ENCODE results near the gene FAM83D.
"Not testable (repeated sequence)": the region's sequence is repeated elsewhere in the genome, so short reads cannot be mapped to it uniquely, and the experiment has no call there.

The FAM83D gene

GRCh38 chr20:38962044-38962927, 36.1 kb downstream of the FAM83D start, which contains the start of gene DHX35:
TSS of gene DHX35 (plus strand) at chr20:38962344. CDS start at chr20:38962368, 24 bp downstream.
- DNase-seq (ENCODE audit: low read depth in 1 of 2, low spot score in 1 of 2) = peak; percentile 98 to 99

- DNase-seq (ENCODE audit: low read depth in 1 of 2, low spot score in 1 of 2) = no peak
These were observed 36.7 kb downstream of the FAM83D start for GRCh38 chr20:38962928-38963401.

DNA sequence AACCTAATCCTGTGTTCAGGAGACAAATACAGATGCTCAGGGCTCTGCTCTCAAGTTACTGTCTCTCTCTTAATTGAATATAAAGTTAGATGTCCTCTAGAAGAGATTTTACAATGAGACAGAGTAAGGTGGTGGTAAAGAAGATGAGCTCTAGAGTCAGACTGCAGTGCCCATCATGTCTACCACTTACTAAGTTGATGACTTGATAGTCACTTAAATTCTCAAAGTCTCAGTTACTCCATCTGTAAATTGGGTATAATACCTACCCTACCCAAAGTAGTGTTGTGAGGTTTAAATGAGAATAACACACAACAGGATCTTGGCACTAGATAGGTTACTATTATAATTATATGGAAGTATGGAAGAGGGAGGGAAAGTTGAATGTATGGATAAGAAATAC, 37.5 kb downstream of the FAM83D start:
- no peak for DNase-seq (ENCODE audit: low read depth in 1 of 2, low spot score in 1 of 2)

DNA sequence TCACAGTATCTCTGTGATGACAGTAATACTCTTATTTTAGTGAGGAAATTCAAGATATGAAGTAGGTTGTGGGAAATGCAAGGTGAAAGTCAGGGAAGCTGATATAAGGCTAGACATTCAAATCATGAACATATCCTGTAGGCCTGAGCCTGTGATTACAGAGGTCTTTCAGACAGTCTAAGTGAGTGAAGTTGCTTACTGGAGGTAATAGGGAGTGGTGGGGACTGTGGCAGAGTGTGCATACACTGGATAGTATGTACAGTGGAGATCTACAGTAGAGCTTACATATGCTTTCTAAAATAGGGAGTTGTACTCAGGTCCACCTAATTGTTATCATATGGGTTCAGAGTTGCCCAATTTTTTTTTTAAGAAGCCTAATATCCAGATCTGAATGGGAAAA, 39.0 kb downstream of the FAM83D start:
- no peak for DNase-seq (ENCODE audit: low read depth in 1 of 2, low spot score in 1 of 2)

DNA sequence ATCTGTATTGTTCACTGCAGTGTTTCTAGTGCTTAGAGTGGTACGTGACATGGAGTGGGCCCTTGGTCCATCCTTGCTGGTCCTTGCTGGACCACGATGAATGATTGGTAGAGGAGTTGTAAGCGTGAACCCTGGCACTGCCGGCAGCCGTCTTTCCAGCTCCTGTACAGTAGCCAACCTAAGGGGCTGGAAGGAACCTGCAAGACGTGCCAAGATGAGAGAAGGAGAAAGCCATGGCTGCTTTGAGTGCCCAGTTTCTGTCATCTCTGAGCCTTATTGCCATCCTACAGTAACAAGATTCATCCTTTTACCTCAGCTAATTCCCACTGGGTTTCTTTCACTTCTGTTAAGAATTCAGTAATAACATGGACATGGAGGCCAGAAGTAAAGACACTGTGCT, 41.9 kb downstream of the FAM83D start:
- no peak for DNase-seq (ENCODE audit: low read depth in 1 of 2, low spot score in 1 of 2)

DNA sequence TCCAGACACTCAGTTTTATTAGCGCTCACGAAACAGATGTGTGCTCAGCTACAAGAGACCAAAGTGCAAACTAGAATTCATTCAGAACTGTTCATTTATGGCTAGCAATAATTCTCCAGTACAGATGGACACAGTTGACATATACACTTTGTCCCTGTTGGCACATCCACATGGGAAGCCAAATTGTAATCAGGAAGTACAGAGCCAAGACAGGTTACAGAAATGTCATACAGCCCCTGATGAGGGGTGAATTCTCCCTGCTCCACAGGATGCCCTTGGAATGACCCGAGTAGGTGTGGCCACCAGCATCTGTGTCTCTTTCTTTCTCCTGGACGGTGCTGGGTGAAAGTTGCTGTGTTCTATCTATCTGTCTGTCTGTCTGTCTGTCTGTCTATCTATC, 43.5 kb downstream of the FAM83D start:
- DNase-seq (ENCODE audit: low read depth in 1 of 2, low spot score in 1 of 2) = no peak

GRCh38 chr20:38970302-38970701, 44.1 kb downstream of the FAM83D start:
- no peak for DNase-seq (ENCODE audit: low read depth in 1 of 2, low spot score in 1 of 2)

- DNase-seq (ENCODE audit: low read depth in 1 of 2, low spot score in 1 of 2) = no peak
These were observed 46.9 kb downstream of the FAM83D start for GRCh38 chr20:38973107-38973506.

DNA sequence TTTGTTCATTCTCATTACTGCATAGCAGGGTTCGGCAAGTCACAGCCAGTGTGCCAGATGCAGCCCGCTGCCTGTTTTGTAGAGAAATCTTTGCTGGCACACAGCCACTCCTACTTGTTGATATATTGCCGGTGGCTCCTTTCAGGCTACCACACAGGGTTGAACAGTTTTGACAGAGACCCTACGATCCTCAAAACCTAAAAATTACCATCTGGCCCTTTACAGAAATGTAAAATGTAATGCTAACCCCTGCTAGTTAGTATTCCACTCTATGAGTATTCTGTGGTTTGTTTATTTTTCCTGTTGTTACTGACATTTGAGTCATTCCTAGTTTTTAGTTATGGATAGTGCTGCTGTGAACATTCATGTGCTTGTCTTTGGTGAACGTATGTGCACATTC, 47.4 kb downstream of the FAM83D start:
- no peak for DNase-seq (ENCODE audit: low read depth in 1 of 2, low spot score in 1 of 2)

DNA sequence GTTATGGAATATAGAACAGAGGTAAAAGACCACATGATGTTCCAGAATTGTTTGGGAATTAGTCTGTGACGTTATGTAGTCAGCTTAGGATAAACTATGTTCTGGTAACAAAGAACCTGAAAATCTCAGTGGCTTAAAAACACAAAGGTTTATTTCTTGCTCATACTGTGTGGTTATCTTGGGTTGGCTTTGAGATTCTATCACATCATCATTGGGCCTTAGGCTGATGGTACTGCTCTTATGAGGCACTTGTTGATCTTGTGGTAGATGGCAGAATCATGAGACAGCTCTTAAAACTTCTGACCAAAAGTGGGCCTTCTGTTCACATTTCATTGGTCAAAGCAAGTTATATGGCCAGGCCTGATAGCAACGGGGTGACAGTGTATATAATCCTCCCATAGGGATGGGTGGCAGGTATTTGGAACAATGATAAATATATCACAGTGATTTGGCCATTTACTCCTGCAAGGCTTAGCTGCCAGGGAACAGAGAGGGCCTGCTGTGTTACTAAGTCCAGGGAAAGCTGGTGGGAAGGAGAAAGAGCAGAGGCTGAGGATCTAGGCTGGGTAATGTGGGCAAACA, 49.4 kb downstream of the FAM83D start:
- DNase-seq (ENCODE audit: low read depth in 1 of 2, low spot score in 1 of 2) = no peak

DNA sequence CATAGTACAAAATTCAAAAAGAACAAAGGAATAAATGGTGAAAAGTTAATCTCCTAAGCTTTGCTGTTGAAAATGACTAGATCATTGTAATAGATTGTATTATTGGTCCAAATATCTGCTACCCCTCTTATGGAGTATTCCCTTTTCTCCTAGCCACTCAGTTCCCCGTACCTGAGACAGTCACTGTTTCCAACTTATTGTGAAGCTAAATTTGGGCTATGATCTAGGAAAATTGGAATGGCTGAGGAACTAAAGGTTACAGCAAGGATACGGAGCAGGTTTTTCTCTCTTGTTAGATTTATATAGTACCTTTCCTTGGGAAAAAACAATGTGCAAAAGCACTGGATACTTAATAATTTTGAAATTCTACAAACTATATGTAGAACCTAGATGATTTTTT, 53.2 kb downstream of the FAM83D start:
- DNase-seq (ENCODE audit: low read depth in 1 of 2, low spot score in 1 of 2) = no peak

DNA sequence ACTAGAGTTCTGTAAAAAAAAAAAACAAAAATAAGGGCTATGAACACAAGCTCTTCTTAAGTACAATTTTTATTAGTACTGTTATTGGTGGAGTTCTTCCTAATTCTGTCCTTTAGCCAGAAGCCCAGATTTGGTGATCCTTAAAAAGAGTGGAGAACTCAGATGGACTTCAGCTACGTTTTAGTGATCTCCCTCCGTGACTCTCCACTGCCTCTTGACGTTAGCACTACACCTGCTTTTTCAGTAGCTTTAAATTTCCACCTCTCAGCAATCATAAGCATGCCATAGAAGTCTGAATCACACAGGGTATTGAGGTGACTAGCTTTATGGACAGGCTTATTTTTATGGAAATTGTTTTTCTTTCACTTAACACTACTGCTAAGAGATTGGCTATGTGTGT, 53.6 kb downstream of the FAM83D start:
- no peak for DNase-seq (ENCODE audit: low read depth in 1 of 2, low spot score in 1 of 2)

- no peak for DNase-seq (ENCODE audit: low read depth in 1 of 2, low spot score in 1 of 2)
These were observed 56.1 kb downstream of the FAM83D start for GRCh38 chr20:38982291-38982690.

DNA sequence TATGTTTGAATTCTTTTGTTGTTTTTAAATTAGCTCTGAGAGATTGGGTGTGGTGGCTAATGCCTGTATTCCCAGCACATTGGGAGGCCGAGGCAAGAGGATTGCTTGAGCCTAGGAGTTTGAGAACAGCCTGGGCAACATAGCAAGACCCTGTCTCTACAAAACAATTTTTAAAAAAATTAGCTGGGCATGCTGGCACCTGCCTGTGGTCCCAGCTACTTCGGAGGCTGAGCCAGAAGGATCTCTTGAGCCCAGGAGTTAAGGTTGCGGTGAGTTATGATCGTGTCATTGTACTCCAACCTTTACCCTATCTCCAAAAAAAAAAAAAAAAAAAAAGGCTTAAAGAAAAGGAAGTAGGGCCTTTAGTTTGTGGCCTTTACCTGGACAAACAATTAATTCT, 58.8 kb downstream of the FAM83D start:
- DNase-seq (ENCODE audit: low read depth in 1 of 2, low spot score in 1 of 2) = no peak

DNA sequence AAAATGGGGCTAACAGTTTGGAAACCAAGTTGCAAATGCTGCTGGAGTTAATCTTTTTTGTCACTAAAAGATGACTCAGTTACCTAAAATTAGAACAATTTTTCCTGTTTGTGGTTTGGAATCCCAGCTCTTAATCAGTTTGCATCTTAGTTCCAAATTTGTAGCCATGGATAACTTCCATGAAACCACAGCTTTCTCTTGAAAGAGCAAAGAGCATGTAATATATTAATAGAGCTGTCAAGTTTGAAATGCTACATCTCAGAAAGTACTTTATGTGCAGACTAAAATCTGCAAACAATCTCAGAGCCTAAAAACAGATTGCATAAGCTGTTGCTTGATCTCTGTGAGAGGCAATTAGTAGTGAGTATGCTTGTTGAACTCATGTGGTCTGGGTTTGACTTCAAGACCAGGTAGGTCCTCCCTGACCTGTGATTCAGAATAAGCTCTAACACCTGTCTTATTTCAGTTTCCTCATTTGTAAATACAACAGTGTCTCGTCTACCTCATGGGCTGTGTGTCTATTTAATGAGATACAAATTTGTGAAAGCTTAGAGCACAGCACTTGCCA, 59.5 kb downstream of the FAM83D start:
- DNase-seq (ENCODE audit: low read depth in 1 of 2, low spot score in 1 of 2) = no peak

GRCh38 chr20:38986663-38987062, 60.4 kb downstream of the FAM83D start:
- no peak for DNase-seq (ENCODE audit: low read depth in 1 of 2, low spot score in 1 of 2)

DNA sequence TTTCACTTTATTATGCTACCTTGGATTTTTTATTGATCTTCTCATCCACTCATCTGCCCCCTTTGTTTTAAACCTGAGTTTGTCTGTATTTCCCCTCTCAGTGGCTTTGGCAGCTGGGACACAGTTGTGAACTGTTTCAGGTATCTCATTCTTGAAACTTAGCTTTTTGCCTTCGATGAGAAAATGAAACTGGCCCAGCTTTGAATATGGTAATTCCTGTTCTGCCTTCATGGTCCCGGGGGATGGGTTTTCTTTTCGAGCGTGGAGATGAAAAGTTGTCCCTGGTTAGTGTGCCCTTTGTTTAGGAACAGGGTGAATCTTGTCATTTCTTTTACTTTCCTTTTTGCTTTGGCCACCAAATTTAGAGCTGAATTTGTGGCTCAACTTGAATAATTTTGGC, 61.6 kb downstream of the FAM83D start:
- DNase-seq (ENCODE audit: low read depth in 1 of 2, low spot score in 1 of 2) = no peak

GRCh38 chr20:38990728-38991127, 64.5 kb downstream of the FAM83D start:
- no peak for DNase-seq (ENCODE audit: low read depth in 1 of 2, low spot score in 1 of 2)

- no peak for DNase-seq (ENCODE audit: low read depth in 1 of 2, low spot score in 1 of 2)
These were observed 65.8 kb downstream of the FAM83D start for GRCh38 chr20:38991814-38992704.

DNA sequence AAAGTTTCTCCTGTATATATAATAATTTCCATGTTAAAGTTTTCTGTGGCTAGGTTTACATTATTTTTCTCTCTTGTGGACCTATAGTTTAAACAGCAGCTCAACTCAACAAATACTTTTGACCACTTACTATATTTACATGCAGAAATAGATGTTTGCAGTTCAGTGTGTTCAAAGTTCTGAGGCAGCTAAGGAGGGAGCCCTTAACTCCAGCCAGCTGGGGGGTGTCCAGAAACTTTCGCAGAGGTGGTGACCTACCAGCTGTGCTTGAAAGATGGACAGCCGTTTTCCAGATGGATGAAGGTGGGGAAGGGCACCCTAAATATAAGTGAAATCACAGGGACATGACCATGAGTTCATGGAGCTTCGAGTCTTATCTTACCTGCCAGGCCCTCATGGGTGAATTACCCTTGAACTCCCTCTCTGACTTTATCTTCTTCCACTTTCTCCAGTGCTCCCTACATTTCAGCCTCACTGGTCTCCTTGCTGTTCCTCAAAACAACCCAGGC, 69.4 kb downstream of the FAM83D start:
- DNase-seq (ENCODE audit: low read depth in 1 of 2, low spot score in 1 of 2) = no peak

DNA sequence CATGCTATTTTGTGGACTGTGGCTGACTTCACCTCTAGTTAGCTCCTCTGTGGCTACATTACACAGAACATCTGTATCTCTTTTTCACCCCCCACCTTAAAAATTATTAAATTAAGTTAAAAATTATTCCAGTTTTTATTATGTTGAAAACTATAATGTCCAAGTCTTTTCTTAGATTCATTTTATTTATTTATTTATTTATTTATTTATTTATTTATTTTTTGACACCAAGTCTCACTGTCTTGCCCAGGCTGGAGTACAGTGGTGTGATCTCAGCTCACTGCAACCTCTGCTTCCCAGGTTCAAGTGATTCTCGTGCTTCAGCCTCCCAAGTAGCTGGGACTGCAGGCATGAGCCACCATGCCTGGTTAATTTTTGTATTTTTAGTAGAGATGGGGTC, 70.6 kb downstream of the FAM83D start:
- not testable (repeated sequence) for DNase-seq (ENCODE audit: low read depth in 1 of 2, low spot score in 1 of 2)
